ENCODE data around the gene TSKU. TPM values are rescaled to one million over a fixed set of nuclear protein-coding genes. Genes with fewer than 3 reads are reported as not detected.

Gene TSKU
- total RNA-seq, 4 donors from 2014 or later: 32.0 to 80.7 (median 63.4) TPM

GRCh38 chr11:76750746-76751145, 32.4 kb upstream of the TSKU start:
- H3K27ac ChIP-seq: no peak overlapping the region
- peaks cover 4 to 26% (median 22%) of the 10 kb centered on the region in 4 donors for H3K4me1 ChIP-seq
- H3K4me3 ChIP-seq: no peak overlapping the region
- in situ Hi-C loops (cut with MboI; ENCODE audit: low pct_ligation_motif_present in 1 of 4, low pct_unique_long_range_greater_than_20kb in 1 of 4, low sequenced_read_pairs in 3 of 4): no loop called here
- intact Hi-C loops (cut with DNase I; ENCODE audit: low total_unique reads): no loop called here
- H3K9me3 ChIP-seq: no peaks in the 10 kb centered on the region
- H3K36me3 ChIP-seq: no peaks in the 10 kb centered on the region
- TF ChIP-seq POLR2AphosphoS5 (IDR thresholded peaks at IDR 0.05) (no peak), EP300 (IDR thresholded peaks at IDR 0.05; ENCODE audit: low read depth) (no peak), POLR2A (IDR thresholded peaks at IDR 0.05) (no peak), CTCF (IDR thresholded peaks at IDR 0.05) (no peak)
- WGBS, 2 donors (ENCODE audit: low coverage in 1 of 2): 76% methylated on average over 6 of the region's 6 CpGs; no CpG with 5 or more reads in 1 of the 2 donors
- H3K27me3 ChIP-seq: no peaks in the 10 kb centered on the region
- no peak for DNase-seq

DNA sequence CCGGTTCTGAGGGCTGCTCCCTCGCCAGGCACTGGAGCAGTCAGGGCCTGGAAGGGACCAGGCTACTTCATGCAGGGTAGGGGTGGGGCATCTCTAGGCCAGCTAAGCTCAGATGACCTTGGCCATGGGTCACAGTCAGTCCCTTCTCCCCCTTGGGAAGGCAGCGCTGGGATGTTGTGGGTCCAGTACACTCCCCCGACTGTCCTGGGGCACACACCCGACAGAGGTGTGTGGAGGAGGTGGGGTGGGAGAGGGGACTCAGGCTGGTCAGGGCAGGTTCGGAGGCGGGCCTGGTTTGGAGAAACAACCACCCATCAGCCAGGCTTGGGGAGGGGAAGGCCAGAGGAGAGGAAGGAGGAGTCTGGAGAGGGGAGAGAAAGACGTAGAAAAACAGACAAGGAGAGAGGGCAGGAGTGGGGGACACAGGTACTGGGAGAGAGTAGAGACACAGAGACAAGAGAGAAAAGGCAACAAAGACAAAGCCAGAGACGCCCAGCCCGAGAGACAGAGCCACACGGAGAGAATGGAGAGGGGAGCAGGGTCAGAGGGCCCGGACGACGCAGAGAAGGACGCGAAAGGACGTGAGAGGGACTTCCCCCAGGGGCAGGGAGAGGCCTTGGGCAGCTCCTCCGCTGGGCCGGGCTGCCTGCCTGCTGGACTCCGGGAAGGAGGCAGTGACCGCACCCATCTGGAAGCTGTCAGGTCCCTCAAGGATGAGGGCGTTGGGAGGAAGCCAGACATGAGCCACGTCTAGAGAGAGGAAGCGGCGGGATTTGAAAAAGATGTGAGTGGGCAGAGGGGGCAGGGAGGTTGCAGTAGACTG, 30.6 kb upstream of the TSKU start:
- H3K36me3 ChIP-seq: no peaks in the 10 kb centered on the region
- 33 to 42% methylated on average over 19 to 25 of the region's 25 CpGs for WGBS, 2 donors (ENCODE audit: low coverage in 1 of 2)
- peak; percentile 85 for DNase-seq
- peaks cover 4 to 31% (median 24%) of the 10 kb centered on the region in 4 donors for H3K4me1 ChIP-seq
- H3K27me3 ChIP-seq: no peaks in the 10 kb centered on the region
- H3K4me3 ChIP-seq: no peak overlapping the region
- intact Hi-C loops (cut with DNase I; ENCODE audit: low total_unique reads): no loop called here
- in situ Hi-C loops (cut with MboI; ENCODE audit: low pct_ligation_motif_present in 1 of 4, low pct_unique_long_range_greater_than_20kb in 1 of 4, low sequenced_read_pairs in 3 of 4): no loop called here
- H3K9me3 ChIP-seq: no peaks in the 10 kb centered on the region
- TF ChIP-seq POLR2AphosphoS5 (IDR thresholded peaks at IDR 0.05): peak in 2 of 3 donors; percentile 41 to 50
- no peak for TF ChIP-seq CTCF (IDR thresholded peaks at IDR 0.05)
- H3K27ac ChIP-seq: peak overlapping the region in 3 of 4 donors; percentile 0 to 28 (median 26)

DNA sequence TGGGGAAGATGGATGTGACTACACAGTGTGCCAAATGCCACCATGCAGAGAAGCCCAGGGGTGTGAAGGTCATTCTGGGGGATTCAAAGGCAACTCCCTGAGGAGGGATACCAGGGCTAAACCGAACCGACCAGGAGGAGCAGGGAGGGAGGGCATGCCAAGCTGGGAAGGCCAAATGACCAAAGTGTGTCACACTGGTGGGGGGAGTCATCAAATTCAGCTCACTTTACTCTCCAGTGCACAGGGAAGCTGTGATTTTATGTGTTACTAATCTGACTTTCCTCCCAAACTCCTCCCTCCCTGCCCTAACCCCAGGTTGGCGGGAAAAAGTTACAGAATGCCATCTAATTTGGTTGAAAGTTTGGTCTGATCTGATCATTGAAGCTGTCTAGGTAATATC, 29.7 kb upstream of the TSKU start:
- Histone ChIP-seq H3K36me3 (no peaks in the 10 kb centered on the region), H3K27ac (peak overlapping the region in 1 of 4 donors; percentile 0), H3K27me3 (no peaks in the 10 kb centered on the region), H3K4me1 (peaks cover 4 to 26% (median 17%) of the 10 kb centered on the region in 4 donors), H3K4me3 (no peak overlapping the region), H3K9me3 (no peaks in the 10 kb centered on the region)
- intact Hi-C loops (cut with DNase I; ENCODE audit: low total_unique reads): no loop called here
- in situ Hi-C loops (cut with MboI; ENCODE audit: low pct_ligation_motif_present in 1 of 4, low pct_unique_long_range_greater_than_20kb in 1 of 4, low sequenced_read_pairs in 3 of 4): no loop called here
- WGBS, 2 donors (ENCODE audit: low coverage in 1 of 2): 60 to 98% methylated on average over 1 to 3 of the region's 3 CpGs
- TF ChIP-seq POLR2AphosphoS5 (IDR thresholded peaks at IDR 0.05) (no peak), CTCF (IDR thresholded peaks at IDR 0.05) (no peak), POLR2A (IDR thresholded peaks at IDR 0.05) (no peak), EP300 (IDR thresholded peaks at IDR 0.05; ENCODE audit: low read depth) (no peak)
- no peak for DNase-seq

- in situ Hi-C loops (cut with MboI; ENCODE audit: low pct_ligation_motif_present in 1 of 4, low pct_unique_long_range_greater_than_20kb in 1 of 4, low sequenced_read_pairs in 3 of 4): no loop called here
- intact Hi-C loops (cut with DNase I; ENCODE audit: low total_unique reads): no loop called here
Observed at GRCh38 chr11:76753950-76754349, 29.2 kb upstream of the TSKU start.

More at GRCh38 chr11:76753950-76754349, 29.2 kb upstream of the TSKU start:
- Histone ChIP-seq H3K9me3 (no peaks in the 10 kb centered on the region), H3K36me3 (no peaks in the 10 kb centered on the region), H3K27ac (no peak overlapping the region), H3K4me3 (no peak overlapping the region), H3K27me3 (no peaks in the 10 kb centered on the region), H3K4me1 (peaks cover 2 to 21% (median 16%) of the 10 kb centered on the region in 4 donors)
- TF ChIP-seq EP300 (IDR thresholded peaks at IDR 0.05; ENCODE audit: low read depth): no peak
- no peak for TF ChIP-seq CTCF (IDR thresholded peaks at IDR 0.05)
- no peak for TF ChIP-seq POLR2AphosphoS5 (IDR thresholded peaks at IDR 0.05)
- TF ChIP-seq POLR2A (IDR thresholded peaks at IDR 0.05): no peak
- whole genome bisulfite sequencing, 2 donors (ENCODE audit: low coverage in 1 of 2): 95% methylated on average over 10 of the region's 10 CpGs; no CpG with 5 or more reads in 1 of the 2 donors
- DNase-seq: no peak

Data from transverse colon (tissue), 4 donors.